Mesothelial cell of epicardium (in vitro differentiated cells): Measurements from ENCODE around the gene CHCHD10. TPM values are rescaled to one million over a fixed set of nuclear protein-coding genes. Genes with fewer than 3 reads are reported as not detected.

Experiments used
- DNase-seq, 2 experiments: peaks; one replicate each; pipeline ENCODE4 v3.0.0; 2021; ENCODE audit warnings: low spot score in 2 of 2; ENCODE audit not compliant: unreplicated experiment in 2 of 2
- H3K27ac Mint-ChIP-seq: 2 replicates; pipeline ENCODE4 v1.8.0; 2021; ENCODE audit warnings: mixed read lengths
- H3K27me3 Mint-ChIP-seq: 2 replicates; pipeline ENCODE4 v1.8.0; 2021; ENCODE audit warnings: low read depth, mixed read lengths
- H3K36me3 Mint-ChIP-seq: 2 replicates; pipeline ENCODE4 v1.8.0; 2021; ENCODE audit warnings: mixed read lengths
- H3K4me1 Mint-ChIP-seq: 2 replicates; pipeline ENCODE4 v1.8.0; 2021; ENCODE audit warnings: mixed read lengths
- H3K4me3 Mint-ChIP-seq: 2 replicates; pipeline ENCODE4 v1.8.0; 2021; ENCODE audit warnings: mild to moderate bottlenecking, moderate library complexity, mixed read lengths
- H3K9me3 Mint-ChIP-seq: 2 replicates; pipeline ENCODE4 v1.8.0; 2021; ENCODE audit warnings: mixed read lengths
- total RNA-seq: library from RNA; stranded (reverse); gene quantifications from 3 replicates; pipeline ENCODE4 v1.2.1, GENCODE V29; 2021
- TF ChIP-seq, protein P1 (sequence below): fragments of 200-600 bp; sonication (generic); IDR thresholded peaks from one replicate; pipeline ENCODE4 v1.5.0; 2021; ENCODE audit warnings: antibody characterized with exemption; ENCODE audit not compliant: unreplicated experiment

Gene CHCHD10
- total RNA-seq, 1 donor from 2014 or later: 61.8 TPM

DNA sequence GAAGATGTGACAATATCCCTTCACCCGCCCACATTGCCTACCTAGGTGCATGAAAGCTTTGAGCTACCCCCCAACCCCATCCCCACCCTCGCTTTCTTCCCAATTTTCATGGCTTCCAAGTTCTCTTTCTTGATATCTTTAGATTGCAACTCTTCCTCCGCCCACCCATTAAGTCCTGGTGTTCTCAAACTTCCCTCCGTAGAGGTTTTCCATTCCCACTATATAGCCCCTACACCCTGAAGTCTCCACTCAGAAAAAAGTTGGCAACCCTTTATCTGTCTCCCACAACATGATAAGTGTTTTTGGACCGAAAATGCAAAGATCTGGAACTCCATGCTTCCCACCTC, 17.4 kb downstream of the CHCHD10 start:
- Mint-ChIP-seq H3K4me1 (peaks cover 18% of the 10 kb centered on the region), H3K9me3 (no peaks in the 10 kb centered on the region), H3K36me3 (peaks cover 9% of the 10 kb centered on the region), H3K27ac (peak overlapping the region; percentile 96), H3K4me3 (peak overlapping the region; percentile 76), H3K27me3 (no peaks in the 10 kb centered on the region)
- TF ChIP-seq, protein P1, sequence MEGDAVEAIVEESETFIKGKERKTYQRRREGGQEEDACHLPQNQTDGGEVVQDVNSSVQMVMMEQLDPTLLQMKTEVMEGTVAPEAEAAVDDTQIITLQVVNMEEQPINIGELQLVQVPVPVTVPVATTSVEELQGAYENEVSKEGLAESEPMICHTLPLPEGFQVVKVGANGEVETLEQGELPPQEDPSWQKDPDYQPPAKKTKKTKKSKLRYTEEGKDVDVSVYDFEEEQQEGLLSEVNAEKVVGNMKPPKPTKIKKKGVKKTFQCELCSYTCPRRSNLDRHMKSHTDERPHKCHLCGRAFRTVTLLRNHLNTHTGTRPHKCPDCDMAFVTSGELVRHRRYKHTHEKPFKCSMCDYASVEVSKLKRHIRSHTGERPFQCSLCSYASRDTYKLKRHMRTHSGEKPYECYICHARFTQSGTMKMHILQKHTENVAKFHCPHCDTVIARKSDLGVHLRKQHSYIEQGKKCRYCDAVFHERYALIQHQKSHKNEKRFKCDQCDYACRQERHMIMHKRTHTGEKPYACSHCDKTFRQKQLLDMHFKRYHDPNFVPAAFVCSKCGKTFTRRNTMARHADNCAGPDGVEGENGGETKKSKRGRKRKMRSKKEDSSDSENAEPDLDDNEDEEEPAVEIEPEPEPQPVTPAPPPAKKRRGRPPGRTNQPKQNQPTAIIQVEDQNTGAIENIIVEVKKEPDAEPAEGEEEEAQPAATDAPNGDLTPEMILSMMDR: no peak
- no peak for DNase-seq

DNA sequence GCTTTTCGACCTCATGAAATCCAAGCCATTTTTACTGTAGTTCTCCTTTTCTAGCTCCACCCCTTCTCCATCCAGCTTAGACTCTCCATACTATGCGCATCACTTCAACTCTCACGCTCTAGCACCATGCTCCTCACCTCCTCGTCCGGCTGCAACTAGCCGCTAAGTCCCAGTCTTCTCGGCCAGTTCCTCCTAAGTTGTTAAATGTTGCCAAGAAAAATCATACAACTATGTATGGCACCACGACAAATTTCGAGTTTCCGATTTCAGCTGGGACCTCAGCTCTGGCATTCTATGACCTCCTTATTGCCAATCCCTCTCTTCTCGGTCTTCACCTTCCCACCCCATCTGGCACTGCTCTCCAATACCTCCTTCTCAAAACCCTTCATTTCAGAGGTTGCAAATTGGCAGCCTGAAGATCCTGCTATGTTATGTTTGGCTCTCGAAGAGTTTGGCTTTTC, 17.9 kb downstream of the CHCHD10 start:
- H3K4me3 Mint-ChIP-seq: peak overlapping the region; percentile 76
- H3K27me3 Mint-ChIP-seq: no peaks in the 10 kb centered on the region
- peaks cover 13% of the 10 kb centered on the region for H3K36me3 Mint-ChIP-seq
- TF ChIP-seq, protein P1: no peak
- H3K4me1 Mint-ChIP-seq: peaks cover 18% of the 10 kb centered on the region
- no peak for DNase-seq
- H3K9me3 Mint-ChIP-seq: peaks cover 4% of the 10 kb centered on the region
- H3K27ac Mint-ChIP-seq: peak overlapping the region; percentile 96

DNA sequence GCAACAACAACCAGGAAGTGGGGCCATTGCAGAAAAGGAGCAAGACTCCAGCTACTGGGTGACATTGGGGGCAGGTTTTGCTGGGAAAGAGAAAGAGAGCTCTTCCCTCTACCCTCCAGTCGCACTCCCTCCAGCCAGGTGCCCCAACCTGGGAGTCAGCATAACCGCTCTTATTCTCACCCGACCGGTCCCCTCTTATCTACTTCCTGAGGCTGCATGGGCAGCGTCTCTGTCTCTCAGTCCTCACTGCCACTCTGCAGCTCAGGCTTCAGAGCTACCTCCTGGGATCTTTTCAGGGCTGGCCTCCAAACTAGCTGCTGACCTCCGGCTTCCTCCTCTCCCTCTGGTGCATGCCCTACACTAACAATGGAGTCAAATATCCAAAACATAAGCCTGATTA, 22.0 kb downstream of the CHCHD10 start:
- peaks cover 12% of the 10 kb centered on the region for H3K9me3 Mint-ChIP-seq
- H3K27me3 Mint-ChIP-seq: no peaks in the 10 kb centered on the region
- peaks cover 34% of the 10 kb centered on the region for H3K36me3 Mint-ChIP-seq
- peaks cover 12% of the 10 kb centered on the region for H3K4me1 Mint-ChIP-seq
- H3K4me3 Mint-ChIP-seq: no peak overlapping the region
- TF ChIP-seq, protein P1: no peak
- no peak for DNase-seq
- H3K27ac Mint-ChIP-seq: no peak overlapping the region

DNA sequence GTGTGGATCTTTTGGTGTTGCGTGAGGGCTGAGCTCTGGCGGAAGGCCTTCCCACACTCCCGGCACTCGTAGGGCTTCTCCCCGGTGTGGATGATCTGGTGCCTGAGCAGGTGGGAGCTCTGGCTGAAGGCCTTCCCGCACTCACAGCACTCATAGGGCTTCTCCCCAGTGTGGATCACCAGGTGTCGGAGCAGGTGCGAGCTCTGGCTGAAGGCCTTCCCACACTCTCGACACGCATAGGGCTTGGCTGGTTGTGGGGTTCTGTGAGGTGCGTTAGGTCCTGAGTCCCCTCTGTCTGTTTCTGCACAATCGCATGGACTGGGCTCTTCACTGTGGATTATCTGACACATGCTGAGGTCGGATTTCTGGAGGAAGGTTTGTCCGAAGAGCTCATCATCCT, 23.3 kb downstream of the CHCHD10 start:
- DNase-seq: no peak
- TF ChIP-seq, protein P1: no peak
- Mint-ChIP-seq H3K9me3 (peaks cover 12% of the 10 kb centered on the region), H3K36me3 (peaks cover 35% of the 10 kb centered on the region), H3K27me3 (no peaks in the 10 kb centered on the region), H3K4me3 (no peak overlapping the region), H3K27ac (no peak overlapping the region), H3K4me1 (no peaks in the 10 kb centered on the region)

DNA sequence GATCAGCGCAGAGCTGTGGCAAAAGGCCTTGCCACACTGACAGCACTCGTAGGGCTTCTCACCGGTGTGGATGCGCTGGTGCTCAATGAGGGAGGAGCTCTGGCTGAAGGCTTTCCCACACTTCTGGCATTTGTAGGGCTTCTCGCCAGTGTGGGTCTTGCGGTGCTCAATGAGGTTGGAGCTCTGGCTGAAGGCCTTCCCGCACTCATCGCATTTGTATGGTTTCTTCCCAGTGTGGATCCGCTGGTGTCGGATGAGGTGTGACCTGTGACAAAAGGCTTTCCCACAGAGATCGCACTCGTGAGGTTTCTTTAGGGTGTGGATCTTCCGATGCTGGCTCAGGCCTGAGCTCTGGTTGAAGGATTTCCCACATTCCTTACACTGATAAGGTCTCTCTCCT, 23.8 kb downstream of the CHCHD10 start:
- no peak for DNase-seq
- no peaks in the 10 kb centered on the region for H3K4me1 Mint-ChIP-seq
- peaks cover 12% of the 10 kb centered on the region for H3K9me3 Mint-ChIP-seq
- peaks cover 35% of the 10 kb centered on the region for H3K36me3 Mint-ChIP-seq
- no peak overlapping the region for H3K4me3 Mint-ChIP-seq
- no peaks in the 10 kb centered on the region for H3K27me3 Mint-ChIP-seq
- no peak overlapping the region for H3K27ac Mint-ChIP-seq
- TF ChIP-seq, protein P1: no peak

DNA sequence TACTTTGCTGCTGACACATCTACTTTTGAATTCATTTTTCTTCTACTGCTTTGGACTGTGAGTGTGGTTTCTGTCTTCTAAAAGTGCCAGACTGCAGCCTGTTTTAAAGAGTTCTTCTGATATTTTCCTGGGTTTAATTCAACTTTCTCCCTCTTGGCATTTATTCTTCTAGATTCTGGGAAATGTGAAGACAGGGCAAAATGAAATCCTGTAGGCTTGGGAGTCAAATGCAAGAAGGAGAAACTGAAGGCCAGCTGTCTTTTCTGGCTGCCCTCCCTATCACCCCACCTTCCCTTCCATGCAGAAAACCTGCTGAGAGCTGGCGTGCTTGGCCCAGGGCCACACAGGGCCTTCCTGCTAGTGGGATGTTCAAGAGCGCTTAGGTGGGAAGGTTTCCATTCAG, 24.5 kb downstream of the CHCHD10 start:
- Mint-ChIP-seq H3K27me3 (no peaks in the 10 kb centered on the region), H3K36me3 (peaks cover 39% of the 10 kb centered on the region), H3K4me3 (no peak overlapping the region), H3K4me1 (no peaks in the 10 kb centered on the region), H3K27ac (no peak overlapping the region), H3K9me3 (peaks cover 12% of the 10 kb centered on the region)
- TF ChIP-seq, protein P1: no peak
- no peak for DNase-seq
